HepG2 (cell line): Measurements from ENCODE around the gene BICDL2. TPM values are rescaled to one million over a fixed set of nuclear protein-coding genes. Genes with fewer than 3 reads are reported as not detected.

ENCODE experiments used
- ATAC-seq: fragments of 200-7000 bp; cut with Tn5 transposase; 3 replicates; pipeline ENCODE4 v1.9.1; 2020; ENCODE audit warnings: mild to moderate bottlenecking, moderate library complexity
- BruUV-seq: library from RNA; stranded (reverse); fragments of 400-500 nt; replicated peaks from 2 replicates; lab custom pipeline; 2021; lab: Mats Ljungman, UMichigan
- CTCF ChIA-PET: fragments of 300-600 bp; formaldehyde crosslinking; extraction: SDS; loops from one replicate; lab custom pipeline; 2021; ENCODE audit warnings: low total read pairs, inconsistent platforms, low intra/inter-chr PET ratio; lab: Yijun Ruan, JAX
- POLR2A ChIA-PET: fragments of 350-600 bp; sonication (Branson Sonifier 250); formaldehyde crosslinking; loops from one replicate; lab custom pipeline; 2020; ENCODE audit warnings: antibody characterized with exemption, inconsistent platforms; lab: Yijun Ruan, JAX
- DNase-seq: peaks from one replicate; pipeline ENCODE4 v3.0.0-alpha.2; 2015; ENCODE audit warnings: low spot score
- FAIRE-seq: peaks from 3 replicates; lab custom pipeline; 2011; peaks lifted over from hg19 to GRCh38; lab: Jason Lieb, UNC
- H2AFZ ChIP-seq: one replicate; pipeline ENCODE4 v1.6.1; 2011; ENCODE audit warnings: low read length, inconsistent platforms
- H3K27ac ChIP-seq: fragments of 300-600 bp; 3 replicates; pipeline ENCODE4 v1.8.0; 2011; ENCODE audit warnings: mixed run types, mild to moderate bottlenecking, mixed read lengths, low read length, inconsistent platforms; ENCODE audit not compliant: insufficient read depth; ENCODE audit errors: extremely low read length
- H3K27me3 ChIP-seq, 2 experiments: fragments of 200-600 bp in 1 of 2; 2 replicates in 1 of 2; 3 replicates in 1 of 2; pipeline versions ENCODE4 v1.6.0 to v1.8.0; 2011; ENCODE audit warnings: low read length in 2 of 2, mild to moderate bottlenecking in 2 of 2, moderate library complexity in 2 of 2, inconsistent platforms in 1 of 2; ENCODE audit not compliant: insufficient read depth in 2 of 2, control insufficient read depth in 1 of 2
- H3K36me3 ChIP-seq, 2 experiments: fragments of 200-600 bp in 1 of 2; replicated peaks in 1 of 2; 2 replicates in 1 of 2; 3 replicates in 1 of 2; pipeline versions ENCODE4 v1.5.1 to v1.8.0; 2011; ENCODE audit warnings: low read length in 2 of 2, inconsistent platforms in 1 of 2; ENCODE audit not compliant: insufficient read depth in 2 of 2, control insufficient read depth in 1 of 2
- H3K4me1 ChIP-seq: 2 replicates; pipeline ENCODE4 v1.5.1; 2012; ENCODE audit warnings: low read length, inconsistent platforms; ENCODE audit not compliant: insufficient read depth
- H3K4me2 ChIP-seq: 2 replicates; pipeline ENCODE4 v1.6.0; 2011; ENCODE audit warnings: low read depth, low read length, inconsistent platforms
- H3K4me3 ChIP-seq, 3 experiments: fragments of 200-600 bp in 1 of 3; sonication (generic), shearing (Covaris generic) in 1 of 3; replicated peaks in 1 of 3; 2 replicates each; pipeline ENCODE4 v1.5.1; 2011 to 2016; ENCODE audit warnings: low read length in 3 of 3, inconsistent platforms in 2 of 3, low read depth in 2 of 3, mild to moderate bottlenecking in 2 of 3, control low read depth in 1 of 3, mixed read lengths in 1 of 3; ENCODE audit not compliant: insufficient read depth in 1 of 3
- H3K79me2 ChIP-seq: one replicate; pipeline ENCODE4 v1.6.1; 2011; ENCODE audit warnings: low read length, inconsistent platforms; ENCODE audit not compliant: insufficient read depth
- H3K9ac ChIP-seq: 2 replicates; pipeline ENCODE4 v1.6.0; 2011; ENCODE audit warnings: mild to moderate bottlenecking, low read depth, low read length, inconsistent platforms; ENCODE audit not compliant: insufficient read depth
- H3K9me3 ChIP-seq: 2 replicates; pipeline ENCODE4 v1.5.1; 2012; ENCODE audit warnings: mild to moderate bottlenecking, low read length
- H4K20me1 ChIP-seq: 2 replicates; pipeline ENCODE4 v1.6.0; 2011; ENCODE audit warnings: inconsistent platforms, mild to moderate bottlenecking, low read length, moderate library complexity; ENCODE audit not compliant: insufficient read depth
- AGO2 ChIP-seq: fragments of 200-400 bp; formaldehyde crosslinking; optimal IDR thresholded peaks from 2 replicates; pipeline ENCODE3; 2017; ENCODE audit warnings: mild to moderate bottlenecking, low read depth, low read length, moderate library complexity
- FOXP1 ChIP-seq, 2 experiments: fragments of 450-650 bp in 1 of 2; IDR thresholded peaks; 2 replicates each; pipeline ENCODE4 v1.6.1; 2017 to 2018; ENCODE audit warnings: antibody characterized with exemption in 1 of 2
- KLF16 ChIP-seq, 2 experiments: sonication (generic) in 1 of 2; formaldehyde crosslinking in 1 of 2; IDR thresholded peaks; 2 replicates each; pipeline versions ENCODE4 v1.6.1 to v1.8.0; 2016 to 2023; ENCODE audit warnings: missing genetic modification reagents in 2 of 2, missing compliant biosample characterization in 1 of 2
- MBNL3 ChIP-seq: fragments of 250-450 bp; sonication (Bioruptor Pico); conservative IDR thresholded peaks from 2 replicates; pipeline ENCODE4 v1.8.0; 2022; ENCODE audit warnings: mild to moderate bottlenecking, inconsistent platforms
- MED8 ChIP-seq: sonication (generic); formaldehyde crosslinking; IDR thresholded peaks from 2 replicates; pipeline ENCODE4 v1.8.1; 2023; ENCODE audit warnings: mild to moderate bottlenecking, missing genetic modification reagents; ENCODE audit not compliant: insufficient replicate concordance
- POLR2G ChIP-seq: fragments of 200-400 bp; formaldehyde crosslinking; IDR thresholded peaks from 2 replicates; pipeline ENCODE4 v1.6.1; 2018; ENCODE audit warnings: mild to moderate bottlenecking, low read depth, low read length, moderate library complexity
- RBAK ChIP-seq: sonication (generic); formaldehyde crosslinking; IDR thresholded peaks from 2 replicates; pipeline ENCODE4 v1.5.1; 2020; ENCODE audit warnings: mild to moderate bottlenecking, missing genetic modification reagents
- USF2 ChIP-seq, 2 experiments: sonication (generic) in 1 of 2; formaldehyde crosslinking in 1 of 2; IDR thresholded peaks; 2 replicates each; pipeline versions ENCODE4 v1.5.1 to v1.6.1; 2011 to 2020; ENCODE audit warnings: borderline replicate concordance in 1 of 2, low read depth in 1 of 2, low read length in 1 of 2, mild to moderate bottlenecking in 1 of 2, missing genetic modification reagents in 1 of 2, moderate library complexity in 1 of 2
- ZBTB38 ChIP-seq: sonication (generic); formaldehyde crosslinking; IDR thresholded peaks from 2 replicates; pipeline ENCODE4 v1.5.1; 2020; ENCODE audit warnings: mild to moderate bottlenecking, missing genetic modification reagents
- ZFP36L1 ChIP-seq: sonication (generic); formaldehyde crosslinking; IDR thresholded peaks from 2 replicates; pipeline ENCODE4 v1.8.0; 2022; ENCODE audit warnings: mild to moderate bottlenecking, missing genetic modification reagents, moderate library complexity
- ZNF124 ChIP-seq: sonication (generic); formaldehyde crosslinking; IDR thresholded peaks from 2 replicates; pipeline ENCODE4 v1.4.0; 2020; ENCODE audit warnings: missing genetic modification reagents
- ZNF136 ChIP-seq: sonication (generic); formaldehyde crosslinking; IDR thresholded peaks from 2 replicates; pipeline ENCODE4 v1.8.1; 2022; ENCODE audit warnings: low read depth, mild to moderate bottlenecking, moderate library complexity, missing genetic modification reagents
- ZNF256 ChIP-seq: sonication (generic); formaldehyde crosslinking; conservative IDR thresholded peaks from 2 replicates; pipeline ENCODE4 v1.4.0; 2020; ENCODE audit warnings: missing genetic modification reagents
- ZNF263 ChIP-seq: sonication (generic); formaldehyde crosslinking; IDR thresholded peaks from 2 replicates; pipeline ENCODE4 v1.4.0; 2020; ENCODE audit warnings: missing genetic modification reagents
- ZNF275 ChIP-seq: sonication (generic); formaldehyde crosslinking; IDR thresholded peaks from 2 replicates; pipeline ENCODE4 v1.8.0; 2022; ENCODE audit warnings: missing genetic modification reagents, mild to moderate bottlenecking, inconsistent platforms, borderline replicate concordance
- WGBS: methylation state at CpG from one replicate; pipeline ENCODE4 v1.1.6; 2017; ENCODE audit warnings: low lambda C conversion rate; 5-methylcytosine and 5-hydroxymethylcytosine counted together
- in situ Hi-C: cut with HindIII; loops from 2 replicates; pipeline ENCODE4 v1.10.0; 2017; ENCODE audit warnings: low pct_unique_long_range_greater_than_20kb; ENCODE audit not compliant: extremely low pct_ligation_motif_present
- intact Hi-C: fragments of 100-400 bp; cut with micrococcal nuclease; formaldehyde crosslinking; loops from one replicate; pipeline ENCODE4 v1.10.0; 2022; ENCODE audit not compliant: unreplicated experiment
- polyA plus RNA-seq, 8 experiments: library from polyadenylated mRNA; depleted of rRNA in 3 of 8; stranded (reverse) in 7 of 8; unstranded in 1 of 8; fragments of >200 nt; fragmentation: Illumina TruSeq in 4 of 8; extraction: Trizol in 4 of 8; gene quantifications; 2 replicates each; pipeline versions ENCODE4 v1.2.1 to v1.2.3, GENCODE V29; 2011 to 2016; ENCODE audit warnings: low read depth in 4 of 8, missing spikeins in 1 of 8, mixed read lengths in 1 of 8; ENCODE audit not compliant: insufficient read depth in 1 of 8
- total RNA-seq, 5 experiments: library from RNA; depleted of rRNA; stranded (reverse); fragments of >200 nt; fragmentation: Illumina TruSeq; extraction: Trizol; gene quantifications; 2 replicates each; pipeline ENCODE4 v1.2.3, GENCODE V29; 2016; ENCODE audit warnings: low read depth in 1 of 5
- TF ChIP-seq, protein P1 (sequence below): sonication (generic); formaldehyde crosslinking; IDR thresholded peaks from 2 replicates; pipeline ENCODE4 v1.8.0; 2023; ENCODE audit warnings: mild to moderate bottlenecking, missing genetic modification reagents
- TF ChIP-seq, protein P2 (sequence below): sonication (generic); formaldehyde crosslinking; IDR thresholded peaks from 2 replicates; pipeline ENCODE4 v1.8.0; 2022; ENCODE audit warnings: missing genetic modification reagents, low read depth, mild to moderate bottlenecking, borderline replicate concordance

BICDL2 gene
- total and polyA plus RNA-seq, 2 of the 13 experiments (the other 11 are each of a cell fraction or from before 2014, with no cell fraction given): 0.12 TPM; not detected in 1

DNA sequence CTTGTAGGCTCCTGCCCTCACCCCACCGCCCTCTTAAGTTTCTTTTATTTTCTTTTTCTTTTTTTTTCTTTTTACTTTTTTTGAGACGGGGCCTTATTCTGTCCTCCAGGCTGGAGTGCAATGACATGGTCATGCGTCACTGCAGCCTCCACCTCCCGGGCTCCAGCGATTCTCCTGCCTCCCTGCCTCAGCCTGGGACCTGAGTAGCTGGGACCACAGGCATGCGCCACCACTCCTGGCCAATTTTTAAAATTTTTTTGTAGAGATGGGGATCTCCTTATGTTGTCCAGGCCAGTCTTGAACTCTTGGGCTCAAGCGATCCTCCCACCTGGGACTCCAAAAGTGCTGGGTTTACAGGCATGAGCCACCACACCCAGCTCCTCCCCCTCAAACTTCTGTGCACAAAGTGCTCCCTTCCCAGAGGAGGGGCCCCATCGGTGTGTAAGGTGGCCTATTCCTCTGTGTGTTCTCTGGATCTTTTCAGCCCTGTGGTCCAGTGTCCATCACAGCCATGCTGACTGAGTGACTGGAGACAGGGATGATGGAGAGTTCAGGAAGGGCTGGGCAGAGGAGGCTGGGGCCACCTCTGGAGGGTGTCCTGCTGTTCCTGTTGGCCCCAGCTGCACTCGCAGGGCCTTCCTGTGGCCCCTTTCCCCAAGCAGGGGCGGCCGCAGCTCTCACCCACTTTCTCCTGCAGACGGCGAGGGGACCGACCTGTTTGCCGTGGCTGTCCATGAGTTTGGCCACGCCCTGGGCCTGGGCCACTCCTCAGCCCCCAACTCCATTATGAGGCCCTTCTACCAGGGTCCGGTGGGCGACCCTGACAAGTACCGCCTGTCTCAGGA lies 19.8 kb upstream of the BICDL2 start:
- intact Hi-C loops: no loop called here
- Histone ChIP-seq H3K27ac (no peak overlapping the region), H3K4me2 (no peak overlapping the region), H4K20me1 (no peaks in the 10 kb centered on the region), H3K4me3 (no peak overlapping the region), H3K9me3 (no peaks in the 10 kb centered on the region), H3K9ac (no peak overlapping the region), H2AFZ (no peak overlapping the region), H3K79me2 (no peaks in the 10 kb centered on the region), H3K4me1 (peaks cover 14% of the 10 kb centered on the region), H3K27me3 (peaks cover 0 to under 1% of the 10 kb centered on the region in 2 experiments; a peak in 1 of 5 replicates), H3K36me3 (no peaks in the 10 kb centered on the region)
- ChIA-PET POLR2A (interaction anchor here (1.6 kb wide), 1 partner anchor 36 kb away, joined by 3 read pairs; the partner anchor contains the start of gene TNFRSF12A), CTCF (no interaction called here)
- in situ Hi-C loops: no loop called here
- BruUV-seq: no TSS peak
- WGBS: 80% methylated on average over 14 of the region's 19 CpGs
- FAIRE-seq (no peak), ATAC-seq (no peak), DNase-seq (no peak)
- TF ChIP-seq RBAK (CRISPR knock-in tag) (no peak), KLF16 (CRISPR knock-in tag; IDR thresholded peaks at IDR 0.05) (no peak), ZNF124 (no peak), ZNF275 (CRISPR knock-in tag) (no peak), MED8 (CRISPR knock-in tag) (no peak), USF2 (IDR thresholded peaks at IDR 0.05; ENCODE audit: low read depth, low read length) (no peak), USF2 (CRISPR knock-in tag; IDR thresholded peaks at IDR 0.05; ENCODE audit: borderline replicate concordance) (no peak), ZNF263 (0 out of 2 replicates have a peak, but pooled peaks have one; percentile 62), ZBTB38 (no peak), POLR2G (peak; percentile 8; the same call in 1 of the 2 replicates), ZNF136 (no peak), AGO2 (peak; percentile 32), MBNL3 (no peak), FOXP1 (IDR thresholded peaks at IDR 0.05) (no peak), FOXP1 (CRISPR knock-in tag; IDR thresholded peaks at IDR 0.05) (no peak), ZFP36L1 (CRISPR knock-in tag) (no peak), ZNF256 (no peak)
- TF ChIP-seq, protein P1, sequence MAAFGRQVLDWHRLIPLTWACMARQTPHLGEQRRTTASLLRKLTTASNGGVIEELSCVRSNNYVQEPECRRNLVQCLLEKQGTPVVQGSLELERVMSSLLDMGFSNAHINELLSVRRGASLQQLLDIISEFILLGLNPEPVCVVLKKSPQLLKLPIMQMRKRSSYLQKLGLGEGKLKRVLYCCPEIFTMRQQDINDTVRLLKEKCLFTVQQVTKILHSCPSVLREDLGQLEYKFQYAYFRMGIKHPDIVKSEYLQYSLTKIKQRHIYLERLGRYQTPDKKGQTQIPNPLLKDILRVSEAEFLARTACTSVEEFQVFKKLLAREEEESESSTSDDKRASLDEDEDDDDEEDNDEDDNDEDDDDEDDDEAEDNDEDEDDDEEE (CRISPR knock-in tag): no peak
- TF ChIP-seq, protein P2, sequence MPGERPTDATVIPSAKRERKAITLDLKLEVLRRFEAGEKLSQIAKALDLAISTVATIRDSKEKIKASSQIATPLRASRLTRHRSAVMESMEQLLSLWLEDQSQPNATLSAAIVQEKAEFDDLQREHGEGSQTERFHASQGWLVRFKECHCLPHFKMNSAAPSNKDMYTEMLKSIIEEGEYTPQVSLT (CRISPR knock-in tag): no peak
